HEK293 (cell line): ENCODE measurements around the gene CCNI2.

Experiments used
- KLF16 ChIP-seq: fragments of 450-650 bp; formaldehyde crosslinking; IDR thresholded peaks from 2 replicates; pipeline ENCODE4 v1.5.1; 2017; ENCODE audit warnings: missing biosample characterization, missing genetic modification characterization
- SALL2 ChIP-seq: fragments of 450-650 bp; formaldehyde crosslinking; IDR thresholded peaks from 2 replicates; pipeline ENCODE4 v1.5.0; 2017; ENCODE audit warnings: missing biosample characterization, mild to moderate bottlenecking, missing genetic modification characterization, borderline replicate concordance
- SCRT1 ChIP-seq: fragments of 450-650 bp; formaldehyde crosslinking; IDR thresholded peaks from 2 replicates; pipeline ENCODE4 v1.5.1; 2016; ENCODE audit warnings: missing biosample characterization, missing genetic modification characterization, borderline replicate concordance
- SP2 ChIP-seq: fragments of 450-650 bp; formaldehyde crosslinking; IDR thresholded peaks from 2 replicates; pipeline ENCODE4 v1.5.1; 2016; ENCODE audit warnings: missing biosample characterization, missing genetic modification characterization
- ZFP41 ChIP-seq: fragments of 450-650 bp; formaldehyde crosslinking; IDR thresholded peaks from 2 replicates; pipeline ENCODE4 v1.5.1; 2016; ENCODE audit warnings: missing biosample characterization, missing genetic modification characterization, borderline replicate concordance
- ZNF169 ChIP-seq: fragments of 450-650 bp; formaldehyde crosslinking; IDR thresholded peaks from 2 replicates; pipeline ENCODE4 v1.5.1; 2016; ENCODE audit warnings: missing biosample characterization, missing genetic modification characterization
- ZNF777 ChIP-seq: fragments of 450-650 bp; formaldehyde crosslinking; IDR thresholded peaks from 2 replicates; pipeline ENCODE4 v1.5.1; 2017; ENCODE audit warnings: missing biosample characterization, missing genetic modification characterization, borderline replicate concordance
- TF ChIP-seq, protein P1 (sequence below): fragments of 450-650 bp; formaldehyde crosslinking; IDR thresholded peaks from 2 replicates; pipeline ENCODE4 v1.5.1; 2016; ENCODE audit warnings: missing biosample characterization, missing genetic modification characterization

GRCh38 chr5:132749506-132749905, 2.3 kb downstream of the CCNI2 start:
- TF ChIP-seq KLF16 (tag by site-specific recombination) (no peak), SCRT1 (tag by site-specific recombination) (no peak), ZFP41 (tag by site-specific recombination) (no peak), SP2 (tag by site-specific recombination) (no peak), ZNF777 (tag by site-specific recombination) (no peak), SALL2 (no peak), ZNF169 (no peak)
- TF ChIP-seq, protein P1, sequence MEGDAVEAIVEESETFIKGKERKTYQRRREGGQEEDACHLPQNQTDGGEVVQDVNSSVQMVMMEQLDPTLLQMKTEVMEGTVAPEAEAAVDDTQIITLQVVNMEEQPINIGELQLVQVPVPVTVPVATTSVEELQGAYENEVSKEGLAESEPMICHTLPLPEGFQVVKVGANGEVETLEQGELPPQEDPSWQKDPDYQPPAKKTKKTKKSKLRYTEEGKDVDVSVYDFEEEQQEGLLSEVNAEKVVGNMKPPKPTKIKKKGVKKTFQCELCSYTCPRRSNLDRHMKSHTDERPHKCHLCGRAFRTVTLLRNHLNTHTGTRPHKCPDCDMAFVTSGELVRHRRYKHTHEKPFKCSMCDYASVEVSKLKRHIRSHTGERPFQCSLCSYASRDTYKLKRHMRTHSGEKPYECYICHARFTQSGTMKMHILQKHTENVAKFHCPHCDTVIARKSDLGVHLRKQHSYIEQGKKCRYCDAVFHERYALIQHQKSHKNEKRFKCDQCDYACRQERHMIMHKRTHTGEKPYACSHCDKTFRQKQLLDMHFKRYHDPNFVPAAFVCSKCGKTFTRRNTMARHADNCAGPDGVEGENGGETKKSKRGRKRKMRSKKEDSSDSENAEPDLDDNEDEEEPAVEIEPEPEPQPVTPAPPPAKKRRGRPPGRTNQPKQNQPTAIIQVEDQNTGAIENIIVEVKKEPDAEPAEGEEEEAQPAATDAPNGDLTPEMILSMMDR (tag by site-specific recombination), result no peak
